GM12892 (cell line): ENCODE results near the gene POLR1D.
"Not testable (repeated sequence)": the region's sequence is repeated elsewhere in the genome, so short reads cannot be mapped to it uniquely, and the experiment has no call there.

ENCODE experiments used
- DNase-seq: peaks from one replicate; pipeline ENCODE4 v3.0.0; 2011; ENCODE audit not compliant: insufficient read length
- FAIRE-seq: peaks from 2 replicates; lab custom pipeline; 2011; peaks lifted over from hg19 to GRCh38; lab: Jason Lieb, UNC
- POLR2A ChIP-seq: IDR thresholded peaks from 2 replicates; pipeline ENCODE4 v1.6.1; 2011; ENCODE audit warnings: low read depth, low read length, control low read depth
- POLR2AphosphoS5 ChIP-seq: IDR thresholded peaks from 2 replicates; pipeline ENCODE4 v1.6.1; 2011; ENCODE audit warnings: low read depth, low read length, control low read depth
- TAF1 ChIP-seq: IDR thresholded peaks from 2 replicates; pipeline ENCODE4 v1.6.1; 2011; ENCODE audit warnings: low read depth, mild to moderate bottlenecking, control low read depth, low read length, borderline replicate concordance

The POLR1D gene

GRCh38 chr13:27620377-27621115 is 1.1 kb upstream of the POLR1D start, which contains the start of gene LNX2:
LNX2 (minus strand) TSS chr13:27620529; CDS start chr13:27581703, 38,826 bp downstream.
- TF ChIP-seq POLR2AphosphoS5 (no peak), POLR2A (no peak; the same call in 1 of the 2 replicates), TAF1 (peak; percentile 41; the same call in 1 of the 2 replicates)
- DNase-seq (peak; percentile 86), FAIRE-seq (peak; percentile 97)

GRCh38 chr13:27621116-27621365 is 651 bp upstream of the POLR1D start:
- DNase-seq (no peak), FAIRE-seq (no peak)
- TF ChIP-seq POLR2A: no peak
- TF ChIP-seq TAF1: no peak
- TF ChIP-seq POLR2AphosphoS5: no peak

GRCh38 chr13:27622102-27622820 is 569 bp downstream of the POLR1D start:
- DNase-seq: peak; percentile 4
- TF ChIP-seq POLR2A (no peak), POLR2AphosphoS5 (no peak)
- no peak for FAIRE-seq

- no peak for DNase-seq
- TF ChIP-seq TAF1 (no peak), POLR2A (no peak), POLR2AphosphoS5 (no peak)
- FAIRE-seq: peak; percentile 27
These were observed 1.2 kb downstream of the POLR1D start for GRCh38 chr13:27622881-27623280.

GRCh38 chr13:27624071-27624470 is 2.4 kb downstream of the POLR1D start:
- DNase-seq: no peak
- no peak for FAIRE-seq
- TF ChIP-seq TAF1: no peak
- no peak for TF ChIP-seq POLR2A
- TF ChIP-seq POLR2AphosphoS5: no peak

GRCh38 chr13:27625839-27626238 is 4.1 kb downstream of the POLR1D start:
- no peak for DNase-seq
- TF ChIP-seq POLR2A (no peak), TAF1 (no peak), POLR2AphosphoS5 (no peak)
- no peak for FAIRE-seq

GRCh38 chr13:27627380-27627779 is 5.7 kb downstream of the POLR1D start:
- no peak for TF ChIP-seq POLR2A
- TF ChIP-seq POLR2AphosphoS5: no peak
- TF ChIP-seq TAF1: no peak
- DNase-seq (no peak), FAIRE-seq (no peak)

- FAIRE-seq (no peak), DNase-seq (no peak)
These were observed 6.4 kb downstream of the POLR1D start for GRCh38 chr13:27628081-27628480.

GRCh38 chr13:27628766-27629165 is 7.1 kb downstream of the POLR1D start:
- not testable (repeated sequence) for FAIRE-seq, DNase-seq

More at GRCh38 chr13:27628081-27628480, 6.4 kb downstream of the POLR1D start:
- TF ChIP-seq POLR2A: no peak
- no peak for TF ChIP-seq POLR2AphosphoS5
- TF ChIP-seq TAF1: no peak

- DNase-seq (no peak), FAIRE-seq (no peak)
- TF ChIP-seq POLR2AphosphoS5 (no peak), POLR2A (no peak), TAF1 (no peak)
These were observed 9.5 kb downstream of the POLR1D start for GRCh38 chr13:27631156-27631555.

GRCh38 chr13:27631665-27632064 is 10.0 kb downstream of the POLR1D start:
- DNase-seq (no peak), FAIRE-seq (peak; percentile 17)
- TF ChIP-seq POLR2AphosphoS5 (no peak), TAF1 (no peak), POLR2A (no peak)

GRCh38 chr13:27632214-27632613 is 10.5 kb downstream of the POLR1D start:
- FAIRE-seq (peak; percentile 14), DNase-seq (no peak)
- TF ChIP-seq TAF1 (no peak), POLR2AphosphoS5 (no peak), POLR2A (no peak)
